Prostate gland (tissue), 2 donors: Measurements from ENCODE around the gene AVPI1. TPM values are rescaled to one million over a fixed set of nuclear protein-coding genes. Genes with fewer than 3 reads are reported as not detected.

Source experiments
- DNase-seq: peaks from one replicate; pipeline ENCODE4 v3.0.0-alpha.2; 2019; ENCODE audit warnings: low spot score
- H3K27ac ChIP-seq, 2 donors: fragments of 200-600 bp; sonication (generic); 2 replicates each; pipeline ENCODE4 v1.5.1; 2017 to 2019
- H3K27me3 ChIP-seq: fragments of 200-600 bp; sonication (generic); replicated peaks from 2 replicates; pipeline ENCODE4 v1.5.1; 2019; ENCODE audit not compliant: insufficient read depth
- H3K36me3 ChIP-seq, 2 donors: fragments of 200-600 bp; sonication (generic); 1 replicate in 1 of 2; 2 replicates in 1 of 2; pipeline versions ENCODE4 v1.5.1 to v1.8.1; 2017 to 2019
- H3K4me1 ChIP-seq: fragments of 200-600 bp; sonication (generic); replicated peaks from 2 replicates; pipeline ENCODE4 v1.5.1; 2019
- H3K4me3 ChIP-seq, 2 donors: fragments of 200-600 bp; sonication (generic); 2 replicates each; pipeline ENCODE4 v1.5.1; 2017 to 2019
- H3K9me3 ChIP-seq: fragments of 200-600 bp; sonication (generic); 2 replicates; pipeline ENCODE4 v1.5.1; 2017
- CTCF ChIP-seq, 4 experiments: fragments of 200-600 bp in 2 of 4; fragments of 450-650 bp in 2 of 4; sonication (generic) in 2 of 4; IDR thresholded peaks; 1 replicate in 3 of 4; 2 replicates in 1 of 4; pipeline ENCODE4 v1.5.1; 2016 to 2019; ENCODE audit warnings: antibody characterized with exemption in 4 of 4, mild to moderate bottlenecking in 2 of 4, moderate library complexity in 2 of 4
- POLR2A ChIP-seq: fragments of 450-650 bp; IDR thresholded peaks from one replicate; pipeline ENCODE4 v1.6.1; 2016; ENCODE audit warnings: antibody characterized with exemption, mild to moderate bottlenecking
- POLR2AphosphoS5 ChIP-seq: sonication (generic); formaldehyde crosslinking; IDR thresholded peaks from one replicate; pipeline ENCODE4 v1.6.1; 2017; ENCODE audit warnings: antibody characterized with exemption
- WGBS: methylation state at CpG from one replicate; pipeline ENCODE4 v1.1.5; 2018; 5-methylcytosine and 5-hydroxymethylcytosine counted together
- intact Hi-C: fragments of 100-400 bp; cut with DNase I; formaldehyde crosslinking; loops from one replicate; pipeline ENCODE4 v1.14.2; 2022
- total RNA-seq, 2 donors: library from RNA; depleted of rRNA; stranded (reverse); fragments of >200 nt; gene quantifications; one replicate each; pipeline ENCODE4 v1.1.0, GENCODE V29; 2016

Gene AVPI1
- total RNA-seq, 2 donors from 2014 or later = 17.0 to 28.6 TPM

DNA sequence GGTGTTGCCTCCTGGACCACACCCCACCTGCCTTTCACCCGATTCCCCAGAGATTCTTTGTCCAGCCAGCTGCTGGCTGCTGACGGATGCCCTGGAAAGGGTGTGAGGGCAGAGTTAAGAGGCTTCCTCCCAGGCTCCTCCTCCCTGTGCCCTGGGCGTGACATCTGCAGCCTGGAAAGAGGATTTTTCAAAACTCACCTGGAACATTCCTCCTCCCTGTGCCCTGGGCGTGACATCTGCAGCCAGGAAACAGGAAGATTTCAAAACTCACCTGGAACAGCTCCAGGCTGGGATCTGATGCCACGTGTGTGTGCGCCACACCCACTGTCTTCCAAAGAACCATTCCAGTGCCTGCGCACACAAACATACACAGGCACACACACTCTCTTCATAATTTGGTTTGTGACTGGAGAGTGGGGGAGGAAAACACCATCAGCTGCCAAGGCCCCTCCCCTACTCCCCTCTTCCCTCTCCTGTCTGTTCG lies 31.7 kb upstream of the AVPI1 start:
- Histone ChIP-seq H3K36me3 (no peaks in the 10 kb centered on the region), H3K9me3 (no peaks in the 10 kb centered on the region), H3K27me3 (no peaks in the 10 kb centered on the region), H3K27ac (peak overlapping the region; percentile 71 to 73), H3K4me1 (peaks cover 9% of the 10 kb centered on the region), H3K4me3 (no peak overlapping the region)
- TF ChIP-seq POLR2AphosphoS5 (peak; percentile 95), POLR2A (no peak)
- intact Hi-C loops = no loop called here
- DNase-seq = peak; percentile 92
- 12% methylated on average over 8 of the region's 8 CpGs for WGBS

GRCh38 chr10:97718178-97718577 lies 31.1 kb upstream of the AVPI1 start:
- Histone ChIP-seq H3K4me1 (peaks cover 9% of the 10 kb centered on the region), H3K27ac (peak overlapping the region; percentile 71 to 73), H3K36me3 (no peaks in the 10 kb centered on the region), H3K27me3 (no peaks in the 10 kb centered on the region), H3K9me3 (no peaks in the 10 kb centered on the region), H3K4me3 (no peak overlapping the region)
- intact Hi-C loops = no loop called here
- no peak for TF ChIP-seq POLR2A
- no peak for TF ChIP-seq POLR2AphosphoS5
- TF ChIP-seq CTCF (IDR thresholded peaks at IDR 0.05) = no peak
- 44% methylated on average over 6 of the region's 6 CpGs for WGBS
- no peak for DNase-seq

GRCh38 chr10:97717627-97718026 lies 30.6 kb upstream of the AVPI1 start:
- Histone ChIP-seq H3K9me3 (no peaks in the 10 kb centered on the region), H3K27ac (peak overlapping the region; percentile 71 to 73), H3K27me3 (no peaks in the 10 kb centered on the region), H3K36me3 (no peaks in the 10 kb centered on the region), H3K4me3 (no peak overlapping the region), H3K4me1 (peaks cover 9% of the 10 kb centered on the region)
- no peak for DNase-seq
- TF ChIP-seq CTCF (IDR thresholded peaks at IDR 0.05) = no peak
- no peak for TF ChIP-seq POLR2AphosphoS5
- TF ChIP-seq POLR2A = no peak
- intact Hi-C loops = no loop called here
- WGBS = 86% methylated on average over 7 of the region's 7 CpGs

DNA sequence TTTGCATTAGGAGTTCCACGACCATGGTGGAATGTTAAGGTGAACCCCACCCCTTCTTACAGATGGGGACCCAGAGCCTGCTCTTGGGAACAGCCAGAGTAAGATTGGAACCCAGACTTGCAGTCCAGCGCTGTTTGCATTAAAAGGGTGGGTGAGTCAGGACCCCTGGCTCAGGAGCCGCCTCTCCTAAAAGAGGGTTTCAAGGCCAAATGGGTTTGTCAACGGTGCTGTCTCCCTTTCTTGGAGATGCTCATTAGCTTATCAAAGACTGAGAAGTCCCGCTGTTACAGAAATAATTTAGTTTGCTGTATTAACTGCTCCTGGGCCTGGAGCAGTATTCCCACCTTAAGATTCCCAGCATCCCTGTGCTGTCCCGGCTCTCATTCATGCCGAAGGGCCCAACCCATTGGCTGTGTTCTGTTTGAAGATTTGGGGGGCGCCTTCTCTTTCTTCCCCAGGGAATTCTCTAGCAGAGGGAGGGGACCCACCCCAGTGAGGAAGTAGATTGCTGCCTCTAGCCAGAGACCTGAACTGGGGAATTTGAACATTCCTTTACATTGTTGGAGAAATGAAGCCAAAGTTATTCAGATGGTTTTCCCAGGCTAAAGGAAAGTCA lies 28.3 kb upstream of the AVPI1 start:
- intact Hi-C loops = no loop called here

GRCh38 chr10:97714401-97715258 lies 27.6 kb upstream of the AVPI1 start:
- no peaks in the 10 kb centered on the region for H3K36me3 ChIP-seq
- H3K27me3 ChIP-seq = no peaks in the 10 kb centered on the region
- whole genome bisulfite sequencing = under 1% methylated on average over 60 of the region's 74 CpGs
- peak overlapping the region; percentile 88 to 92 for H3K27ac ChIP-seq
- no peaks in the 10 kb centered on the region for H3K9me3 ChIP-seq
- peaks cover 9% of the 10 kb centered on the region for H3K4me1 ChIP-seq
- H3K4me3 ChIP-seq = peak overlapping the region; percentile 44 to 53
- TF ChIP-seq CTCF (IDR thresholded peaks at IDR 0.05) (no peak), POLR2AphosphoS5 (peak; percentile 84), POLR2A (peak; percentile 71)
- DNase-seq = peak; percentile 85
- intact Hi-C loops = no loop called here

More for the DNA sequence above, 28.3 kb upstream of the AVPI1 start:
- no peak for DNase-seq
- no peaks in the 10 kb centered on the region for H3K27me3 ChIP-seq
- TF ChIP-seq POLR2AphosphoS5 = no peak
- 28% methylated on average over 8 of the region's 8 CpGs for WGBS
- H3K4me1 ChIP-seq = peaks cover 9% of the 10 kb centered on the region
- H3K36me3 ChIP-seq = no peaks in the 10 kb centered on the region
- no peaks in the 10 kb centered on the region for H3K9me3 ChIP-seq
- H3K27ac ChIP-seq = peak overlapping the region; percentile 88 to 92
- H3K4me3 ChIP-seq = peak overlapping the region; percentile 44 to 53
